GM20431 (cell line): ENCODE measurements around the gene SLC25A19.

Experiments used
- in situ Hi-C: fragments of 300-500 bp; cut with MseI, MboI; formaldehyde crosslinking; loops from one replicate; pipeline ENCODE4 v1.15.0; 2020; ENCODE audit warnings: low sequenced_read_pairs; ENCODE audit not compliant: unreplicated experiment

Gene SLC25A19

DNA sequence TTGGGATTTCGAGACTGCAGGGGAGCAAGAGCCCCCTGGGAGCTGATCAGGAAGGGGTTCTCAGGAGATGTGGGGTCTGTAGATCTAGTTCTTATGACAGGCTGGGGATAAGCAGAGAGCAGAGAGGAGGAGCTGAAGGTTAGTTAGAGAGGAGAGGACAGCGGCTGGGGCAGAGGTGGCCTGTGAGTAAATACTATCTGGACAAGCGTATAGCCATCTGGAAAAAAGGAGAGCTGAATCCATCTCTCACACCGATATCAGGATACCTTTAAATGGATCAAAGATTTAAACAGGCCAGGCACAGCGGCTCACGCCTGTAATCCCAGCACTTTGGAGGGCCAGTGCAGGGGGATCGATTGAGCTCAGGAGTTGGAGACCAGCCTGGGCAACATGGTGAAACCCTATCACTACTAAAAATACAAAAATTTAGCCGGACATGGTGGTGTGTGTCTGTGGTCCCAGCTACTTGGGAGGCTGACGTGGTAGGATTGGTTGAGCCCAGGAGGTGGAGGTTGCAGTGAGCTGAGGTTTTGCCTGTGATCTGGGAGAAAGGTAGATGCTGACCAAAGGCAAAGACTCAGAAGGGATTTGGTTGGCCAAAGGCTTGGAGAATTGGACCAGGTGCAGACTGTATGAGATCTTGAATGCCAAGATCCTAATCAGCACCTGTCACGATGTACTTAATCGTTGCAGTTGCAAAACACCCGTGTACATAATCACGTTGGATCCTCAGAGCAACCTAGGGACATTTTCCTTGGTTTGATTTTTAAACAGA lies 18.9 kb upstream of the SLC25A19 start:
- in situ Hi-C loops, result no loop called here

DNA sequence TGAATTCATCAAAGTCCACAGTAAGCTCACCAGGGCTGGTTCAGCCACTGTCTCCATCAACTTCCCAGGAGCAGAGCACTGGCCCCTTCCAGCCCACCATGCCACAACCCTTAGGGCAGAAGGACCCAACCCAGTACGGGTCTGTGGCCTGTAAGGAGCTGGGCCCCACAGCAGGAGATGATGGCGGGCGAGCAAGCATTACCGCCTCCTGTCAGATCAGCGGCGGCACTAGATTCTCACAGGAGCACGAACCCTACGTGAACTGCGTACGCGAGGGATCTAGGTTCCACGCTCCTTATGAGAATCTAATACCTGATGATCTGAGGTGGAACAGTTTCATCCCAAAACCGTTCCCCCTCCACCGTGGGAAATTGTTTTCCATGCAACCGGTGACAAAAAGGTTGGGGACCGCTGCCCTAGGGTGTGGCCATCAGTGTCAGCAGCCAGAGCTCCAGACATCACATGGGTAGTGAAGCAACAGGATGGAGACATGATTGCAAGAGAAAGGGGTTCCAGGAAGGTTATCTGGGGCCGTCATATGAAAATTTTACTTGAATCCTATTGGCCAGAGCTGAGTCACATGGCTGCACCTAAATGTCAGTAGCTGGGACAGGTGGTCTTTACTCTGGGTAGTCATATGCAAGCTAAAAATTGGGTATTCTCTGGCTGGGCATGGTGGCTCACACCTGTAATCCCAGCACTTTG lies 12.4 kb upstream of the SLC25A19 start:
- in situ Hi-C loops, result no loop called here

- in situ Hi-C loops, result no loop called here
Measured at GRCh38 chr17:75301049-75301448, 11.8 kb upstream of the SLC25A19 start.

DNA sequence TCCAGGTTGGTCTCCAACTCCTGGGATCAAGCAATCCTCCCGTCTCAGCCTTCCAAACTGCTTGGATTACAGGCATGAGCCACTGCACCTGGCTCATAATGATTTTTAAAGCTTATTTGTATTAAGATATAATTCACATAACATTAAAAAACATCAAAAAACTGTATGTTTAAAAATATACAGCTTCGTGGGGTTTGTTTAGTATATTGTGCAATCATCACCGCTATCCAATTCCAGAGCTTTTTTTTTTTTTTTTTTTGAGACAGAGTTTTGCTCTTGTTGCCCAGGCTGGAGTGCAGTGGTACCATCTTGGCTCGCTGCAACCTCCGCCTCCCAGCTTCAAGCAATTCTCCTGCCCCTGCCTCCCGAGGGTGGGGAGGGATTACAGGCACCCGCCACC lies 11.0 kb upstream of the SLC25A19 start:
- in situ Hi-C loops, result no loop called here

DNA sequence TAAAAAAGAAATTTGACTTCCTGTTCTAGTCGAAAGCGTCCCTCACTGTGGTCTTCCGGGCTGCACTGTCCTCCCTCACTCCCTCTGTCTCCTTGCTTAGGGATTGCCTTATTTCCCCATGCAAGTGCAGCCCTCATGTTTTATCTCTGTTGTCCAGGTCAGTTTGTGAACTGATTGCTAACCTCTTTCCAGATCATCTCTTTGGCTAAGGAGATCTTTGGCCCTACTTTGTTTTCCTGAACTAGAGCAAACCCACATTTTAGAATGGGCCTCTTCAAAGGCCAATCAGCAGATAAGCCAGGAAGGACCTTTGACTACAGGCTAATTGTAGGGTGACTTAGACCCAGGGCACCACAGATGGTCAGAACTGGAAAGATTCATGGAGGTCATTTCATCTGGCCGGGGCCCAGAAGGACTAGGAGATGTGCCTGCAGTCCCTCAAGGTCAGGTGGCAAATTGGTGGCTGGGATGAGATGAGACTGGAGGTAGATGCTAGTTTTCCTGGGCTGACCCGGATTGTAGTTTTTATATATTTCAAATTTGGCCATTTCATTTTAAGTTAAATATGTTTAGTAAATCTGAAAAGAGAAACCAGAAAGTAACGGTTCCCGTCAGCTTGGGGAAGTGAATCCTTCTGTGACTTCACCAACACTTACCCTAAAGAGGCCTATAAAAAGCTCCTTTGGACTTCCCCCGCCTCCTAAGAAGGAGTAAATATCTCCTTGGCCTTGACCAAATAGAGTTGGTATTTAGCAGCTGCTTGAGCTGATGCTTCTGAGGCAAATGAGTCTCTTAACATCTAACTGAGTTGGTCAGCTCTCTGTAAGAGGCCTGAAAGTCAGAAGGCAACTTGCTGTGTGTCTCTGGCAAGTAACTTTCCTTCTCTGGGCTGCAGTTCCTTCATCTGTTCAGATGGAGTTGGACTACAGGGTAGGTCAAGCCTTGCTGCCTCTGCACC lies 6.2 kb upstream of the SLC25A19 start:
- in situ Hi-C loops, result loop anchor here (25.0 kb wide), 1 partner anchor 117 kb away; the partner anchor contains the start of gene GRB2

GRCh38 chr17:75292810-75293448 lies 3.7 kb upstream of the SLC25A19 start:
- in situ Hi-C loops, result loop anchor here (25.0 kb wide), 1 partner anchor 119 kb away; the partner anchor contains the start of gene GRB2

DNA sequence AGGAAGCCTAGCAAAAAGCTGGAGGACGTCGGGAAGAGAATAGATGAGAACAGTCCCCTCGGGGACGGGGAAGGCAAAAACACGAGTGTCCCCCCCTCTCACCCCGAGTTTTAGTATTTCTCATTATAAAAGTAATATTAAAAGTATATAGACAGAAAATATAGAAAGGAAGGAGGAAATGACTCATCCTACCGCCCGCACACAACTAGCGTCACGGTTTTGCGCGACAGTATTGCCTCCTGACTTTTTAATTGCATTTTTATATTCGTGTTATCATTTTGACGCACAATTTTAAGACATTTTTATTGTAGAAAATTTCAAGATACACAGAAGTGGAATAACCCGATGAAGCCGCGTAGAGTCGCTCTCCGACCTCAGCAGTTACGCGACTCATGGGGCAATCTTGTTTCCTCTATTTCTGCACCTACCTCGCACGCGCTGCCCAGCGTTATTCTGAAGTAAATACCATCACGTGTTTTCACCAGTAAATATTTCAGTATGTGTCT lies 652 bp upstream of the SLC25A19 start:
- in situ Hi-C loops, result loop anchor here (25.0 kb wide), 1 partner anchor 122 kb away; the partner anchor contains the start of gene GRB2

DNA sequence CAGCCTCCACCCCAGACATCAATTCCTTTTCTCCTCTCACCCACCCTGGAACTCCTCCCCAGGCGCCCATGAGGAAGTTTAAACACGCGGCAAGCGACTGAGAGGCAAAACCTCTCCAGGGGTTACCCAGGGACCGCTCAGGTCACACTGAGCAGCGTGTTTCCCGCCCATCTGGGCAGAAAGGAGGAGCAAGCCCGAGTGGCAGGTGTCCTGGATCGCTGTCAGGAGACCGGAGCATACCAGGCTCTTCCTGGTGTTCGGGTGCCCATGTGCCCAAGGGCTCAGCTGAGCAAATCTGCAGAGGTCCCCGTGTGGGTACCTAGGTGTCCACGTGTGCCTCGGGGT lies 491 bp downstream of the SLC25A19 start:
- in situ Hi-C loops, result loop anchor here (25.0 kb wide), 1 partner anchor 124 kb away; the partner anchor contains the start of gene GRB2

- in situ Hi-C loops, result loop anchor here (25.0 kb wide), 1 partner anchor 124 kb away; the partner anchor contains the start of gene GRB2
Measured at GRCh38 chr17:75288359-75288758, 874 bp downstream of the SLC25A19 start.

- in situ Hi-C loops, result loop anchor here (25.0 kb wide), 1 partner anchor 125 kb away; the partner anchor contains the start of gene GRB2
Measured at GRCh38 chr17:75287221-75287620, 2.0 kb downstream of the SLC25A19 start.

GRCh38 chr17:75285123-75285522 lies 4.1 kb downstream of the SLC25A19 start:
- in situ Hi-C loops, result loop anchor here (25.0 kb wide), 1 partner anchor 127 kb away; the partner anchor contains the start of gene GRB2

DNA sequence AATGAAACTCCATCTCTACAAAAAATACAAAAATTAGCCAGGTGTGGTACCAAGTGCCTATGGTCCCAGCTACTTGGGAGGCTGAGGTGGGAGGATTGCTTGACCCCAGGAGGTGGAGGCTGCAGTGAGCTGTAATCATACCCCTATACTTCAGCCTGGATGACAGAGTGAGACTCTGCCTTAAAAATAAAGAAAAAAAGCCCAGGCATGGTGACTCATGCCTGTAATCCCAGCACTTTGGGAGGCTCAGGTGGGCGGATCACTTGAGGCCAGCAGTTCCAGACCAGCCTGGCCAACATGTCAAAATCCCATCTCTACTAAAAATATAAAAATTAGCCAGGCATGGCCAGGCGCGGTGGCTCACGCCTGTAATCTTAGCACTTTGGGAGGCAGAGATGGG lies 9.0 kb downstream of the SLC25A19 start:
- in situ Hi-C loops, result loop anchor here (25.0 kb wide), 1 partner anchor 132 kb away; the partner anchor contains the start of gene GRB2

GRCh38 chr17:75277664-75278071 lies 11.6 kb downstream of the SLC25A19 start:
- in situ Hi-C loops, result loop anchor here (25.0 kb wide), 1 partner anchor 135 kb away; the partner anchor contains the start of gene GRB2

GRCh38 chr17:75273977-75274708 lies 15.1 kb downstream of the SLC25A19 start:
- in situ Hi-C loops, result no loop called here

- in situ Hi-C loops, result no loop called here
Measured at GRCh38 chr17:75272848-75273184, 16.4 kb downstream of the SLC25A19 start.

GRCh38 chr17:75271955-75272847 lies 17.0 kb downstream of the SLC25A19 start:
- in situ Hi-C loops, result no loop called here

DNA sequence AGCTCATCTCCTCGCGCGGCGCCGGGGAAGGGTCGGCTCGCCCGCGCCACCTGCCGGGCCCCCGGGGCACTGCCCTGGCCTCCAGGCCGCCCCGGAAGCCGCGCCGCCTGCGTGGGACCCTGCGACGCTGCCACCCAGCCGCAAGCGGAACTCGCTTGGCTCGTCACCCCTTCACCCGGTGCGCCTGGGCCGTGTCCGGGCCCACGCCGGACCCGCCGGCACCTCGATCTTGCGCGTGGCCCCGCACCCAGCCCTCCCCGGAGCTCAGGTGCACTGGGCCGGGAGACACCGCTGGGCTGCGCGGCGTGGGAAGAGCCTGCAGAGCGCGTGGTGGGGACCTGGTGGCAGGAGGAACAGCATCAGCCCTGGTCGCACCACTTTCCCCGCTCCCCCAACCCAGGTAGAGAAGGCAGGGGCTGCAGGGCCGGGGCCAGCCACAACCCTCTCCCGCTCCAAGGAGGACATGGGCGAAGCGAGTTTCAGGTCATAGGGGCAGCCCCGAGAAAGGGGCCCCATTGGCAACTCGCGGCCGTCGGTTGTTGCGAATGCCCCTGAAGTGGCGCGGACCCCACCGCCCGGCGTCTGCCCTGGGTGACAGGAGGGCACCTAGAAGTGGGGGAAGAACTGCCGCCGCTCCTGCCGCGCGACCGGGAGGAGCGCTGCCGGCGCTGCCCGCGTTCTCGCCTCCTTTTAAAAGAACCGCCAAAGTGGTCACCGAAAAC lies 17.8 kb downstream of the SLC25A19 start:
- in situ Hi-C loops, result no loop called here
